ENCODE data around the gene HSP90B1.

DNA sequence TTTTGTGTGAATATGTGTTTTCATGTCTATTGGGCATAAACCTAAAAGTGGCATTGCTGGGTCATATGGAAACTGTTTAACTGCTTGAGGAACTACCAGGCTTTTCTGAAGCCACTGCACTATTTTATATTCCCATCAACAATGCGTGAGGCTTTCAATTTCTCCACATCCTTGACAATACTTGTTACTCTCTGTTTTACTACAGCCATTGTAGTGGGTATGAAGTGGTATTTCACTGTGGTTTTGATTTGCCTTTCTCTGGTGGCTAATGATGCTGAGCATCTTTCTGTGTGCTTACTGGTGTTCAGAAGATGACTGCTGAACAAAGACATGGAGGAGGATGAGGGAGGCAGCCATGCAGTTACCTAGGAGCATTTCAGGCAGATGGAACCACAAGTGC, 22.3 kb downstream of the HSP90B1 start:
- TF ChIP-seq SMC3 (IDR thresholded peaks at IDR 0.05; ENCODE audit: low read depth, low read length), result no peak
- TF ChIP-seq, protein P1, sequence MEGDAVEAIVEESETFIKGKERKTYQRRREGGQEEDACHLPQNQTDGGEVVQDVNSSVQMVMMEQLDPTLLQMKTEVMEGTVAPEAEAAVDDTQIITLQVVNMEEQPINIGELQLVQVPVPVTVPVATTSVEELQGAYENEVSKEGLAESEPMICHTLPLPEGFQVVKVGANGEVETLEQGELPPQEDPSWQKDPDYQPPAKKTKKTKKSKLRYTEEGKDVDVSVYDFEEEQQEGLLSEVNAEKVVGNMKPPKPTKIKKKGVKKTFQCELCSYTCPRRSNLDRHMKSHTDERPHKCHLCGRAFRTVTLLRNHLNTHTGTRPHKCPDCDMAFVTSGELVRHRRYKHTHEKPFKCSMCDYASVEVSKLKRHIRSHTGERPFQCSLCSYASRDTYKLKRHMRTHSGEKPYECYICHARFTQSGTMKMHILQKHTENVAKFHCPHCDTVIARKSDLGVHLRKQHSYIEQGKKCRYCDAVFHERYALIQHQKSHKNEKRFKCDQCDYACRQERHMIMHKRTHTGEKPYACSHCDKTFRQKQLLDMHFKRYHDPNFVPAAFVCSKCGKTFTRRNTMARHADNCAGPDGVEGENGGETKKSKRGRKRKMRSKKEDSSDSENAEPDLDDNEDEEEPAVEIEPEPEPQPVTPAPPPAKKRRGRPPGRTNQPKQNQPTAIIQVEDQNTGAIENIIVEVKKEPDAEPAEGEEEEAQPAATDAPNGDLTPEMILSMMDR (IDR thresholded peaks at IDR 0.05), result no peak
- no peak for TF ChIP-seq RCOR1 (IDR thresholded peaks at IDR 0.05; ENCODE audit: low read length)
- TF ChIP-seq, protein P2, sequence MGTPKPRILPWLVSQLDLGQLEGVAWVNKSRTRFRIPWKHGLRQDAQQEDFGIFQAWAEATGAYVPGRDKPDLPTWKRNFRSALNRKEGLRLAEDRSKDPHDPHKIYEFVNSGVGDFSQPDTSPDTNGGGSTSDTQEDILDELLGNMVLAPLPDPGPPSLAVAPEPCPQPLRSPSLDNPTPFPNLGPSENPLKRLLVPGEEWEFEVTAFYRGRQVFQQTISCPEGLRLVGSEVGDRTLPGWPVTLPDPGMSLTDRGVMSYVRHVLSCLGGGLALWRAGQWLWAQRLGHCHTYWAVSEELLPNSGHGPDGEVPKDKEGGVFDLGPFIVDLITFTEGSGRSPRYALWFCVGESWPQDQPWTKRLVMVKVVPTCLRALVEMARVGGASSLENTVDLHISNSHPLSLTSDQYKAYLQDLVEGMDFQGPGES (IDR thresholded peaks at IDR 0.05; ENCODE audit: low read depth, low read length), result no peak
- TF ChIP-seq FOXM1 (IDR thresholded peaks at IDR 0.05; ENCODE audit: low read depth), result no peak
- TF ChIP-seq GABPA (IDR thresholded peaks at IDR 0.05; ENCODE audit: low read depth), result no peak
